HepG2 (cell line): Measurements from ENCODE around the gene GMEB2. TPM values are rescaled to one million over a fixed set of nuclear protein-coding genes. Genes with fewer than 3 reads are reported as not detected.

ENCODE experiments used
- DPF2 ChIP-seq: sonication (generic); formaldehyde crosslinking; IDR thresholded peaks from 2 replicates; pipeline ENCODE4 v1.4.0; 2020; ENCODE audit warnings: mild to moderate bottlenecking, low read depth, missing genetic modification reagents, borderline replicate concordance
- ETV5 ChIP-seq: IDR thresholded peaks from 2 replicates; pipeline ENCODE4 v1.6.1; 2018; ENCODE audit warnings: missing biosample characterization, missing genetic modification reagents, inconsistent platforms, borderline replicate concordance
- HMGA1 ChIP-seq: sonication (generic); formaldehyde crosslinking; conservative IDR thresholded peaks from 2 replicates; pipeline ENCODE4 v1.4.0; 2020; ENCODE audit warnings: missing genetic modification reagents
- PCBP1 ChIP-seq: fragments of 200-400 bp; formaldehyde crosslinking; IDR thresholded peaks from 2 replicates; pipeline ENCODE4 v1.6.1; 2017; ENCODE audit warnings: mild to moderate bottlenecking, low read depth, low read length, borderline replicate concordance
- XRCC5 ChIP-seq: fragments of 200-400 bp; formaldehyde crosslinking; optimal IDR thresholded peaks from 2 replicates; pipeline ENCODE3; 2017; ENCODE audit warnings: mild to moderate bottlenecking, low read length
- ZBTB25 ChIP-seq: IDR thresholded peaks from 2 replicates; pipeline ENCODE4 v1.6.1; 2018; ENCODE audit warnings: missing genetic modification reagents
- ZNF343 ChIP-seq: sonication (generic); formaldehyde crosslinking; IDR thresholded peaks from 2 replicates; pipeline ENCODE4 v1.4.0; 2020; ENCODE audit warnings: mild to moderate bottlenecking, missing genetic modification reagents
- ZNF446 ChIP-seq: sonication (generic); formaldehyde crosslinking; IDR thresholded peaks from 2 replicates; pipeline ENCODE4 v1.5.0; 2020; ENCODE audit warnings: mild to moderate bottlenecking, missing genetic modification reagents
- ZNF564 ChIP-seq: sonication (generic); formaldehyde crosslinking; IDR thresholded peaks from 2 replicates; pipeline ENCODE4 v1.8.1; 2023; ENCODE audit warnings: mild to moderate bottlenecking, missing genetic modification reagents
- polyA plus RNA-seq, 8 experiments: library from polyadenylated mRNA; depleted of rRNA in 3 of 8; stranded (reverse) in 7 of 8; unstranded in 1 of 8; fragments of >200 nt; fragmentation: Illumina TruSeq in 4 of 8; extraction: Trizol in 4 of 8; gene quantifications; 2 replicates each; pipeline versions ENCODE4 v1.2.1 to v1.2.3, GENCODE V29; 2011 to 2016; ENCODE audit warnings: low read depth in 4 of 8, missing spikeins in 1 of 8, mixed read lengths in 1 of 8; ENCODE audit not compliant: insufficient read depth in 1 of 8
- total RNA-seq, 5 experiments: library from RNA; depleted of rRNA; stranded (reverse); fragments of >200 nt; fragmentation: Illumina TruSeq; extraction: Trizol; gene quantifications; 2 replicates each; pipeline ENCODE4 v1.2.3, GENCODE V29; 2016; ENCODE audit warnings: low read depth in 1 of 5
- TF ChIP-seq, protein P1 (sequence below), 2 experiments: sonication (generic) in 1 of 2; formaldehyde crosslinking in 1 of 2; IDR thresholded peaks; 2 replicates each; pipeline versions ENCODE4 v1.6.1 to v1.9.0; 2014 to 2022; ENCODE audit warnings: antibody characterized with exemption in 1 of 2, borderline replicate concordance in 1 of 2, inconsistent platforms in 1 of 2, low read depth in 1 of 2, missing genetic modification reagents in 1 of 2
- TF ChIP-seq, protein P2 (sequence below): sonication (generic); formaldehyde crosslinking; IDR thresholded peaks from 2 replicates; pipeline ENCODE4 v1.4.0; 2020; ENCODE audit warnings: mild to moderate bottlenecking, missing genetic modification reagents

The GMEB2 gene
- total and polyA plus RNA-seq, 2 of the 13 experiments (the other 11 are each of a cell fraction or from before 2014, with no cell fraction given), result 10.6 to 12.4 TPM

- TF ChIP-seq, protein P1, sequence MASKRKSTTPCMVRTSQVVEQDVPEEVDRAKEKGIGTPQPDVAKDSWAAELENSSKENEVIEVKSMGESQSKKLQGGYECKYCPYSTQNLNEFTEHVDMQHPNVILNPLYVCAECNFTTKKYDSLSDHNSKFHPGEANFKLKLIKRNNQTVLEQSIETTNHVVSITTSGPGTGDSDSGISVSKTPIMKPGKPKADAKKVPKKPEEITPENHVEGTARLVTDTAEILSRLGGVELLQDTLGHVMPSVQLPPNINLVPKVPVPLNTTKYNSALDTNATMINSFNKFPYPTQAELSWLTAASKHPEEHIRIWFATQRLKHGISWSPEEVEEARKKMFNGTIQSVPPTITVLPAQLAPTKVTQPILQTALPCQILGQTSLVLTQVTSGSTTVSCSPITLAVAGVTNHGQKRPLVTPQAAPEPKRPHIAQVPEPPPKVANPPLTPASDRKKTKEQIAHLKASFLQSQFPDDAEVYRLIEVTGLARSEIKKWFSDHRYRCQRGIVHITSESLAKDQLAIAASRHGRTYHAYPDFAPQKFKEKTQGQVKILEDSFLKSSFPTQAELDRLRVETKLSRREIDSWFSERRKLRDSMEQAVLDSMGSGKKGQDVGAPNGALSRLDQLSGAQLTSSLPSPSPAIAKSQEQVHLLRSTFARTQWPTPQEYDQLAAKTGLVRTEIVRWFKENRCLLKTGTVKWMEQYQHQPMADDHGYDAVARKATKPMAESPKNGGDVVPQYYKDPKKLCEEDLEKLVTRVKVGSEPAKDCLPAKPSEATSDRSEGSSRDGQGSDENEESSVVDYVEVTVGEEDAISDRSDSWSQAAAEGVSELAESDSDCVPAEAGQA (IDR thresholded peaks at IDR 0.05; ENCODE audit: low read depth), result no peak
- TF ChIP-seq, protein P1 (CRISPR knock-in tag; IDR thresholded peaks at IDR 0.05; ENCODE audit: borderline replicate concordance), result no peak; the same call in 1 of the 2 replicates
- TF ChIP-seq ZNF564 (CRISPR knock-in tag), result no peak
- TF ChIP-seq DPF2 (CRISPR knock-in tag), result no peak
- no peak; the same call in none of the 2 replicates for TF ChIP-seq ZNF446 (CRISPR knock-in tag)
- no peak for TF ChIP-seq XRCC5
- no peak for TF ChIP-seq ETV5
- no peak for TF ChIP-seq HMGA1
- TF ChIP-seq ZNF343 (CRISPR knock-in tag), result no peak
- TF ChIP-seq ZBTB25 (CRISPR knock-in tag), result no peak
- 0 out of 2 replicates have a peak, but pooled peaks have one; percentile 3 for TF ChIP-seq PCBP1
- TF ChIP-seq, protein P2, sequence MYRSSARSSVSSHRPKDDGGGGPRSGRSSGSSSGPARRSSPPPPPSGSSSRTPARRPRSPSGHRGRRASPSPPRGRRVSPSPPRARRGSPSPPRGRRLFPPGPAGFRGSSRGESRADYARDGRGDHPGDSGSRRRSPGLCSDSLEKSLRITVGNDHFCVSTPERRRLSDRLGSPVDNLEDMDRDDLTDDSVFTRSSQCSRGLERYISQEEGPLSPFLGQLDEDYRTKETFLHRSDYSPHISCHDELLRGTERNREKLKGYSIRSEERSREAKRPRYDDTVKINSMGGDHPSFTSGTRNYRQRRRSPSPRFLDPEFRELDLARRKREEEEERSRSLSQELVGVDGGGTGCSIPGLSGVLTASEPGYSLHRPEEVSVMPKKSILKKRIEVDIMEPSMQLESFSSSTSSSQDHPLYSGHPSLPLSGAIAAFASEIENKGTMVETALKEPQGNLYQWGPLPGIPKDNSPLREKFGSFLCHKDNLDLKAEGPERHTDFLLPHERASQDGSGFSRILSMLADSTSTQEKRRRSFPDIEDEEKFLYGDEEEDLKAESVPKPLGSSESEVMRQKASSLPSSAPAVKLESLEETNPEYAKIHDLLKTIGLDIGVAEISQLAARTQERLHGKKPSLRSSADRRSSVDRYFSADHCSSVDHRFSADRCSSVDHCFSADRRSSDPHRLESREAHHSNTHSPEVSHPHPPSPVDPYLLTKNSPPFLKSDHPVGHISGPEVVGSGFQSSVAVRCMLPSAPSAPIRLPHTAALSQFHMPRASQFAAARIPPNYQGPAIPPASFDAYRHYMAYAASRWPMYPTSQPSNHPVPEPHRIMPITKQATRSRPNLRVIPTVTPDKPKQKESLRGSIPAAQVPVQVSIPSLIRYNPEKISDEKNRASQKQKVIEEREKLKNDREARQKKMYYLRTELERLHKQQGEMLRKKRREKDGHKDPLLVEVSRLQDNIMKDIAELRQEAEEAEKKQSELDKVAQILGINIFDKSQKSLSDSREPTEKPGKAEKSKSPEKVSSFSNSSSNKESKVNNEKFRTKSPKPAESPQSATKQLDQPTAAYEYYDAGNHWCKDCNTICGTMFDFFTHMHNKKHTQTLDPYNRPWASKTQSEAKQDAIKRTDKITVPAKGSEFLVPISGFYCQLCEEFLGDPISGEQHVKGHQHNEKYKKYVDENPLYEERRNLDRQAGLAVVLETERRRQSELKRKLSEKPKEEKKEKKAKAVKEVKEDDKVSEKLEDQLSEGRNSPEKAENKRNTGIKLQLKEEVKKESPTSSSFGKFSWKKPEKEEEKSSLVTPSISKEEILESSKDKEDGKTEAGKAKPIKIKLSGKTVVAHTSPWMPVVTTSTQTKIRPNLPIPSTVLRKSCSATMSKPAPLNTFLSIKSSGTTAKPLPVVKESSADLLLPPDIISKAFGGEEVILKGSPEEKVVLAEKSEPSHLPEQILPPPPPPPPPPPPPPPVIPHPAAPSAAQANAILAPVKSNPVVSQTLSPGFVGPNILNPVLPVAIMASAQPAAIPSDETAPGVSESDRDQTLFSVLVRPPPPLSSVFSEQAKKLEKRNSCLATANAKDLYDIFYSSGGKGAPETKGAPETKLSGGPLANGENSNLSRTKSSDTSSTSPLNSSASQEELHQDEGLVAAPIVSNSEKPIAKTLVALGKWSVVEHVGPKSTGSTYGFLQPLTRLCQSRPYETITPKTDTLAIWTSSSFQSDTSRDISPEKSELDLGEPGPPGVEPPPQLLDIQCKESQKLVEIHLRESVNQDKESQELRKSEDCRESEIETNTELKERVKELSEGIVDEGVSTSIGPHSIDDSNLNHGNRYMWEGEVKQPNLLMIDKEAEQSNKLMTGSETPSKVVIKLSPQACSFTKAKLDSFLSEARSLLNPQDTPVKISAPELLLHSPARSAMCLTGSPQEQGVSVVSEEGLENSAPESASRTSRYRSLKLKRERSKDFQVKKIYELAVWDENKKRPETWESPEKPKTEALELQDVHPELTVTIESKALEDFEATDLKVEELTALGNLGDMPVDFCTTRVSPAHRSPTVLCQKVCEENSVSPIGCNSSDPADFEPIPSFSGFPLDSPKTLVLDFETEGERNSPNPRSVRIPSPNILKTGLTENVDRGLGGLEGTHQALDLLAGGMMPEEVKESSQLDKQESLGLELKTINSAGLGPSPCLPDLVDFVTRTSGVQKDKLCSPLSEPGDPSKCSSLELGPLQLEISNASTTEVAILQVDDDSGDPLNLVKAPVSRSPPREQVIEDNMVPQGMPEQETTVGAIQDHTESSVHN (CRISPR knock-in tag), result no peak
Observed at GRCh38 chr20:63657260-63657936, 30.5 kb upstream of the GMEB2 start (continued).
